A549 (cell line): ENCODE data around the gene FZD10. TPM values are rescaled to one million over a fixed set of nuclear protein-coding genes. Genes with fewer than 3 reads are reported as not detected.
A peak's percentile ranks its signal among the peaks of the same experiment; 100 is the strongest.

ENCODE experiments used
- ATAC-seq, 2 experiments: fragments of 200-7000 bp in 1 of 2; fragments of >200 bp in 1 of 2; cut with Nextera tagmentation in 1 of 2; cut with Tn5 transposase in 1 of 2; 3 replicates each; pipeline versions ENCODE4 v1.8.0 to v1.9.1; 2018 to 2020; ENCODE audit warnings: mild to moderate bottlenecking in 1 of 2, moderate library complexity in 1 of 2
- CTCF ChIA-PET: fragments of 300-600 bp; sonication (Branson Sonifier 250); formaldehyde crosslinking; extraction: SDS; loops from one replicate; lab custom pipeline; 2021; ENCODE audit warnings: antibody characterized with exemption, inconsistent platforms; lab: Yijun Ruan, JAX
- POLR2A ChIA-PET: fragments of 350-600 bp; formaldehyde crosslinking; extraction: SDS; loops from one replicate; lab custom pipeline; 2021; ENCODE audit warnings: antibody characterized with exemption, inconsistent platforms; lab: Yijun Ruan, JAX
- DNase-seq, 2 experiments: peaks; one replicate each; pipeline versions ENCODE4 v3.0.0 to v3.0.0-alpha.2; 2011 to 2016; ENCODE audit warnings: low read depth in 1 of 2, low spot score in 1 of 2
- FAIRE-seq: peaks from 2 replicates; lab custom pipeline; 2011; peaks lifted over from hg19 to GRCh38; lab: Jason Lieb, UNC
- H3K27ac ChIP-seq, 2 experiments: fragments of >200 bp; sonication (Bioruptor Twin); formaldehyde crosslinking; 3 replicates each; pipeline ENCODE4 v1.5.1; 2016 to 2017
- H3K4me1 ChIP-seq: fragments of >200 bp; sonication (Bioruptor Twin); formaldehyde crosslinking; 3 replicates; pipeline ENCODE4 v1.6.1; 2016
- H3K4me2 ChIP-seq: fragments of >200 bp; sonication (Bioruptor Twin); formaldehyde crosslinking; 3 replicates; pipeline ENCODE4 v1.6.1; 2016
- H3K4me3 ChIP-seq: fragments of >200 bp; sonication (Bioruptor Twin); formaldehyde crosslinking; 3 replicates; pipeline ENCODE4 v1.5.1; 2016
- H3K9me3 ChIP-seq: fragments of >200 bp; sonication (Bioruptor Twin); formaldehyde crosslinking; 3 replicates; pipeline ENCODE4 v1.6.1; 2016
- ELK1 ChIP-seq: fragments of 150-350 bp; IDR thresholded peaks from 2 replicates; pipeline ENCODE4 v1.6.1; 2014; ENCODE audit warnings: low read depth, mild to moderate bottlenecking, low read length
- EP300 ChIP-seq, 2 experiments: fragments of >200 bp; sonication (Bioruptor Twin); formaldehyde crosslinking; IDR thresholded peaks; 2 replicates in 1 of 2; 3 replicates in 1 of 2; pipeline ENCODE4 v1.6.1; 2016 to 2017
- FOSB ChIP-seq: fragments of 250-450 bp; sonication (Bioruptor Pico); IDR thresholded peaks from 2 replicates; pipeline ENCODE4 v1.5.0; 2020; ENCODE audit warnings: mild to moderate bottlenecking, moderate library complexity
- FOXS1 ChIP-seq: fragments of 250-450 bp; sonication (Bioruptor Pico); IDR thresholded peaks from 2 replicates; pipeline ENCODE4 v1.5.0; 2020; ENCODE audit warnings: mild to moderate bottlenecking, moderate library complexity
- HEYL ChIP-seq: fragments of 250-450 bp; sonication (Bioruptor Pico); IDR thresholded peaks from 2 replicates; pipeline ENCODE4 v1.8.0; 2021; ENCODE audit warnings: mild to moderate bottlenecking, moderate library complexity
- HOXA7 ChIP-seq: fragments of 250-450 bp; sonication (Bioruptor Pico); IDR thresholded peaks from 2 replicates; pipeline ENCODE4 v1.5.0; 2020; ENCODE audit warnings: mild to moderate bottlenecking, moderate library complexity
- HOXB13 ChIP-seq: fragments of 250-450 bp; sonication (Bioruptor Pico); IDR thresholded peaks from 2 replicates; pipeline ENCODE4 v1.5.0; 2020; ENCODE audit warnings: low read depth, mild to moderate bottlenecking, moderate library complexity
- JUNB ChIP-seq: fragments of >200 bp; sonication (Bioruptor Twin); formaldehyde crosslinking; IDR thresholded peaks from 2 replicates; pipeline ENCODE4 v1.6.1; 2016
- MAFK ChIP-seq: fragments of 450-650 bp; IDR thresholded peaks from 2 replicates; pipeline ENCODE4 v1.6.1; 2014; ENCODE audit not compliant: partially characterized antibody
- NFE2L2 ChIP-seq: fragments of 150-350 bp; conservative IDR thresholded peaks from 2 replicates; pipeline ENCODE4 v1.6.1; 2014; ENCODE audit warnings: low read length
- NR3C1 ChIP-seq: fragments of >200 bp; sonication (Bioruptor Twin); formaldehyde crosslinking; IDR thresholded peaks from 3 replicates; pipeline ENCODE4 v1.6.1; 2017
- PBX3 ChIP-seq: IDR thresholded peaks from 2 replicates; pipeline ENCODE4 v1.6.1; 2012
- RAD21 ChIP-seq, 2 experiments: fragments of >200 bp in 1 of 2; sonication (Bioruptor Twin) in 1 of 2; formaldehyde crosslinking in 1 of 2; IDR thresholded peaks in 1 of 2; conservative IDR thresholded peaks in 1 of 2; 2 replicates in 1 of 2; 3 replicates in 1 of 2; pipeline ENCODE4 v1.6.1; 2012 to 2018; ENCODE audit warnings: inconsistent platforms in 1 of 2
- TFCP2L1 ChIP-seq: fragments of 250-450 bp; sonication (Bioruptor Pico); IDR thresholded peaks from 2 replicates; pipeline ENCODE4 v1.5.0; 2021; ENCODE audit warnings: mild to moderate bottlenecking
- ZC3H11A ChIP-seq: fragments of 450-650 bp; IDR thresholded peaks from 2 replicates; pipeline ENCODE4 v1.6.1; 2014; ENCODE audit warnings: antibody characterized with exemption, mild to moderate bottlenecking
- ZNF302 ChIP-seq: fragments of 250-450 bp; sonication (Bioruptor Pico); IDR thresholded peaks from 2 replicates; pipeline ENCODE4 v1.9.0; 2021; ENCODE audit warnings: inconsistent platforms, mild to moderate bottlenecking, moderate library complexity
- ZSCAN20 ChIP-seq: fragments of 250-450 bp; sonication (Bioruptor Pico); IDR thresholded peaks from 2 replicates; pipeline ENCODE4 v1.8.0; 2022; ENCODE audit warnings: mild to moderate bottlenecking, moderate library complexity
- WGBS: methylation state at CpG from one replicate; pipeline ENCODE4 v1.1.6; 2017; ENCODE audit errors: missing lambda C conversion rate; 5-methylcytosine and 5-hydroxymethylcytosine counted together
- polyA plus RNA-seq, 4 experiments: library from polyadenylated mRNA; depleted of rRNA in 3 of 4; stranded (reverse); fragments of >200 nt; fragmentation: RNase III in 1 of 4; extraction: RNeasy Plus Mini Kit Qiagen cat#74134 plus additional on column Dnase treatment in 1 of 4; gene quantifications; 2 replicates in 3 of 4; 3 replicates in 1 of 4; pipeline ENCODE4 v1.2.3, GENCODE V29; 2011 to 2017
- TF ChIP-seq, protein P1 (sequence below): fragments of 450-650 bp; IDR thresholded peaks from 2 replicates; pipeline ENCODE4 v1.6.1; 2014; ENCODE audit warnings: antibody characterized with exemption
- TF ChIP-seq, protein P2 (sequence below): fragments of 250-450 bp; sonication (Bioruptor Pico); IDR thresholded peaks from 2 replicates; pipeline ENCODE4 v1.5.0; 2020; ENCODE audit warnings: low read depth, mild to moderate bottlenecking, moderate library complexity
- TF ChIP-seq, protein P3 (sequence below): fragments of >200 bp; sonication (Bioruptor Twin); formaldehyde crosslinking; IDR thresholded peaks from 3 replicates; pipeline ENCODE4 v1.6.1; 2016

FZD10 gene
- polyA plus RNA-seq, 2 of the 4 experiments (the other 2 are of a cell fraction) = not detected

GRCh38 chr12:130192642-130193345 lies 30.5 kb downstream of the FZD10 start:
- no peak for FAIRE-seq
- no peaks in the 10 kb centered on the region for H3K9me3 ChIP-seq
- peak in 1 of 2 experiments; percentile 12 for DNase-seq
- POLR2A ChIA-PET = no interaction called here
- WGBS = 48% methylated on average over 19 of the region's 19 CpGs
- H3K27ac ChIP-seq = no peak overlapping the region
- H3K4me1 ChIP-seq = no peaks in the 10 kb centered on the region
- H3K4me2 ChIP-seq = no peak overlapping the region
- no peak overlapping the region for H3K4me3 ChIP-seq
- CTCF ChIA-PET = no interaction called here
- TF ChIP-seq RAD21 (conservative IDR thresholded peaks at IDR 0.05 in 1 of 2, IDR thresholded peaks at IDR 0.05 in 1 of 2) = peak in 1 of 2 experiments; percentile 33; a peak in 2 of 5 replicates
- no peak for TF ChIP-seq HOXB13
- TF ChIP-seq, protein P1, sequence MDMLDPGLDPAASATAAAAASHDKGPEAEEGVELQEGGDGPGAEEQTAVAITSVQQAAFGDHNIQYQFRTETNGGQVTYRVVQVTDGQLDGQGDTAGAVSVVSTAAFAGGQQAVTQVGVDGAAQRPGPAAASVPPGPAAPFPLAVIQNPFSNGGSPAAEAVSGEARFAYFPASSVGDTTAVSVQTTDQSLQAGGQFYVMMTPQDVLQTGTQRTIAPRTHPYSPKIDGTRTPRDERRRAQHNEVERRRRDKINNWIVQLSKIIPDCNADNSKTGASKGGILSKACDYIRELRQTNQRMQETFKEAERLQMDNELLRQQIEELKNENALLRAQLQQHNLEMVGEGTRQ = no peak
- no peak for TF ChIP-seq ZC3H11A
- ATAC-seq = no peak

DNA sequence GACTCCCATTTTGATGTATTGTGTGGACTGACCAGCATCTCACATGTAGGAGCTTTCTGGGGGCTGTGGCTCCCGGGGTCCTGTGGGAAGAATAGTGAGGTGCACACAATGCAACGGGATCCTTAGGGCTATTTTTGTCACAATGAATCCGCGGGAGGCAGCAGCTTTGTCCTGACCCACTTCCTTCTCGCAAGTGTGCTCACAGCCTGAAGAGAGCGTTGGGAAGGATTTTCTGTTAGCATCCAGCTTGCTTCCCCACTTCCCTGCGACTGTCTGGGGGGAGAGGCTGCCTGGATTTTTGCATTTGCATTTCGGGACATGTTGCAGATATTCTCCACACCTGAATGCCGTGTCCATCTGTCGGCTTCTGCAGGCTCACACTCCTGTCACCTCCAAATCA lies 31.9 kb downstream of the FZD10 start:
- Histone ChIP-seq H3K4me1 (no peaks in the 10 kb centered on the region), H3K4me3 (no peak overlapping the region), H3K27ac (no peak overlapping the region), H3K9me3 (no peaks in the 10 kb centered on the region), H3K4me2 (no peak overlapping the region)
- ChIA-PET CTCF (no interaction called here), POLR2A (no interaction called here)
- 33% methylated on average over 10 of the region's 10 CpGs for WGBS
- FAIRE-seq = no peak
- TF ChIP-seq, protein P2, sequence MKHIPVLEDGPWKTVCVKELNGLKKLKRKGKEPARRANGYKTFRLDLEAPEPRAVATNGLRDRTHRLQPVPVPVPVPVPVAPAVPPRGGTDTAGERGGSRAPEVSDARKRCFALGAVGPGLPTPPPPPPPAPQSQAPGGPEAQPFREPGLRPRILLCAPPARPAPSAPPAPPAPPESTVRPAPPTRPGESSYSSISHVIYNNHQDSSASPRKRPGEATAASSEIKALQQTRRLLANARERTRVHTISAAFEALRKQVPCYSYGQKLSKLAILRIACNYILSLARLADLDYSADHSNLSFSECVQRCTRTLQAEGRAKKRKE (CRISPR knock-in tag) = no peak
- no peak for TF ChIP-seq HOXA7 (CRISPR knock-in tag)
- TF ChIP-seq, protein P3, sequence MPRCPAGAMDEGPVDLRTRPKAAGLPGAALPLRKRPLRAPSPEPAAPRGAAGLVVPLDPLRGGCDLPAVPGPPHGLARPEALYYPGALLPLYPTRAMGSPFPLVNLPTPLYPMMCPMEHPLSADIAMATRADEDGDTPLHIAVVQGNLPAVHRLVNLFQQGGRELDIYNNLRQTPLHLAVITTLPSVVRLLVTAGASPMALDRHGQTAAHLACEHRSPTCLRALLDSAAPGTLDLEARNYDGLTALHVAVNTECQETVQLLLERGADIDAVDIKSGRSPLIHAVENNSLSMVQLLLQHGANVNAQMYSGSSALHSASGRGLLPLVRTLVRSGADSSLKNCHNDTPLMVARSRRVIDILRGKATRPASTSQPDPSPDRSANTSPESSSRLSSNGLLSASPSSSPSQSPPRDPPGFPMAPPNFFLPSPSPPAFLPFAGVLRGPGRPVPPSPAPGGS = no peak
- TF ChIP-seq HEYL (CRISPR knock-in tag) = no peak
- TF ChIP-seq MAFK = no peak
- no peak for TF ChIP-seq FOSB (CRISPR knock-in tag)
- no peak for TF ChIP-seq ZSCAN20 (CRISPR knock-in tag)
- no peak for TF ChIP-seq TFCP2L1 (CRISPR knock-in tag)
- no peak for TF ChIP-seq PBX3
- TF ChIP-seq RAD21 (conservative IDR thresholded peaks at IDR 0.05 in 1 of 2, IDR thresholded peaks at IDR 0.05 in 1 of 2) = no peak
- TF ChIP-seq FOXS1 (CRISPR knock-in tag) = no peak
- no peak for TF ChIP-seq ZNF302 (CRISPR knock-in tag)
- TF ChIP-seq JUNB = no peak
- no peak for TF ChIP-seq NFE2L2
- TF ChIP-seq EP300 (IDR thresholded peaks at IDR 0.05) = no peak
- TF ChIP-seq ELK1 = no peak
- no peak for TF ChIP-seq NR3C1
- no peak for ATAC-seq
- no peak for DNase-seq
